ENCODE measurements around the gene DNHD1.

Gene DNHD1

DNA sequence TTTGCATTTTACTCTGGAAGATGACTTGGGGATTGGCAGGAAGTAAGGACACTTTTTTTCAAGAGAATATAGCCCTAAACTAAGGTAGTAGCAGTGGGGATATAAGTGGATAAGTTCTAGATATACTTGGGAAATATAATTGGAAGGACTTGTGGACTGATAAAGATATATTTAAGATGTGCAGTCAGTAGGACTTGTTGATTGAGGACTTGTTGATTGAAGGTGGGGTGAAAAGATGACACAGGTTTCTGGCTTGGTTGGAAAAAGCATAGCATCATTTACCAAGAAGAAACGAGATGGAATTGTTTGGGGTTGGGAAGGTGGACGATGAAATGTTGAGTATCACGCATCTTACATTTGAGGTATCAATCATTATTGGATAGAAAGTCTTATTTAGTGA is 116.4 kb downstream of the DNHD1 start:
- H3K4me3 ChIP-seq (ENCODE audit: extremely low read depth, insufficient read depth, low read length, poor library complexity, severe bottlenecking) = no peak overlapping the region
- peak overlapping the region; percentile 98 for H3K27ac ChIP-seq (ENCODE audit: low read depth, low read length, severe bottlenecking)
- 85 to 97% methylated on average over 3 of the region's 3 CpGs for WGBS, 2 experiments (ENCODE audit: insufficient coverage in 2 of 2)
- H3K4me1 ChIP-seq (ENCODE audit: control insufficient read depth, insufficient read depth, low read length, poor library complexity, severe bottlenecking) = peaks cover 42% of the 10 kb centered on the region
- no peaks in the 10 kb centered on the region for H3K9me3 ChIP-seq (ENCODE audit: control insufficient read depth, low read length)
- peaks cover 58% of the 10 kb centered on the region for H3K36me3 ChIP-seq (ENCODE audit: control insufficient read depth, insufficient read depth, low read length)

DNA sequence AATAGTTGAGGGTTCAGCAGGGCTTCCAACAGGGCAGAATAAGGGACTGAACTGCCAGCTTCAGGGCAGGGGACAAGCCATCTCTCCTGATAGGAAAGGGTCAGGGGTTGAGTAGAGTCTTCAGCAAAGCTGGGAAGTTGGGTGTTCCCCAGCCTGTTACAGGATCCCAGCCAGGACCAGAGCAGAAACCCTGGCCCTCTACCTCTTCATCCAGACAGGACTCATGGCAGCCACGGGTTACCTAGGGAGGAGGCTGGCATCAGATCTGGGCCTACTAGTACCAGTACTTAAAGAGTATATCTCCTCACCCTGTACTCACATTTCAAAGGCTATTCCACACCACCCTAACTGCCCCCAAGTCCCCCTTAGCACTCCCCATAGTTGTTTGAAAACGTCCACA is 117.4 kb downstream of the DNHD1 start:
- Histone ChIP-seq H3K27ac (ENCODE audit: low read depth, low read length, severe bottlenecking) (no peak overlapping the region), H3K36me3 (ENCODE audit: control insufficient read depth, insufficient read depth, low read length) (peaks cover 49% of the 10 kb centered on the region), H3K4me3 (ENCODE audit: extremely low read depth, insufficient read depth, low read length, poor library complexity, severe bottlenecking) (no peak overlapping the region), H3K4me1 (ENCODE audit: control insufficient read depth, insufficient read depth, low read length, poor library complexity, severe bottlenecking) (peaks cover 35% of the 10 kb centered on the region), H3K9me3 (ENCODE audit: control insufficient read depth, low read length) (no peaks in the 10 kb centered on the region)
- 95% methylated on average over 2 of the region's 2 CpGs; no CpG with 5 or more reads in 1 of the 2 experiments for WGBS, 2 experiments (ENCODE audit: insufficient coverage in 2 of 2)

DNA sequence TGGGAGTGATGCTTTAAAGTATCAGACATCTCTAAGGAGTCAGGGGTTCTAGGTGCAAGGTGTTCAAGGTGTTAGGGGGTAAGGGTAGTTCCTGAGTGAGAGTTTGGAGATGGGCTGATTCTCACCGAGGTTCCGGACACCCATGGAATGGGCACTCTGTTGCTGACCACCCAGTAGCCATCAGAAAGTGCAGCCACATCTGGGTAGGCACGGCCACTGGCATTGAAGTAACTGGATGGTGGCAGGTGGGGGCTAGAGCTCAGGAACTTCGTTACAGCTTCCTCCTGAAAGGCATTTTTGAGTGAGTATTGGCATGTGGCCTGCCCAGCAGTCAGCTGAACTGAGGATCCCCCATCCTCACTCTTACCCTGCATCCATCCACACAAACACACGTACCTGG is 118.0 kb downstream of the DNHD1 start:
- WGBS, 2 experiments (ENCODE audit: insufficient coverage in 2 of 2) = 100% methylated on average over 3 to 4 of the region's 5 CpGs

DNA sequence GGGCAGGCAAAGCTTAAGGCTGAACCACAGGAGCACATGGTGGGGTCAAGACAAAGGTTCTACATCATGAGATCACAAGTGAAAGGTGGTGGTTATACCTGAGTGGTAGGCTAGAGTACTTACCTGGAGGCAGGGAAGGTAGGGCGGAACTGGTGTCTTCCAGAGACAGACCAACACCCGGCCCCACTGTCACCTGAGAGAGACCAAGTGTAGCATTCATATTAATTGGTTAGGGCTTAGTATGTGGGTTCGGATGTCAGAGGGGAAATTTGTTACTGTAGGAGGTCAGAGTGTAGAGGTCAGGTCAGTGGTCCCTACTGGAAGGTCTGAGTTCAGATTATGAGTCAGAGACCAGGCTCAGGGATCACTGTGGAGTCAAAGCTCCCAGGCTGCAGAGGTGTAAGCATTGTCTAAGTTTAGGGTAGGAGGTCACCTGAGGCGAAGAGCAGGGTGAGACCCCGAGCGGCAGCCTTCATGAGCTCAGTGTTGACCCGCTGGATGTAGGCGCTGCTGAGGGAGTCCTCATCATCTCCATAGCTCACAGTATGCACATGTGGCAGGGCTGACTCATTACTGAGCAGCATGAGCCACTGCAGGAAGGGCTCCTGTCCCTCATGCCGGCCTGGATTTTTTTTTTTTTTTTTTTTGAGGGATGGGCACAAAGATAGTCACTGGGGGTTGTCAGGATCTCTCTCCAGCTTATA is 119.0 kb downstream of the DNHD1 start:
- no peak overlapping the region for H3K27ac ChIP-seq (ENCODE audit: low read depth, low read length, severe bottlenecking)
- H3K36me3 ChIP-seq (ENCODE audit: control insufficient read depth, insufficient read depth, low read length) = peaks cover 33% of the 10 kb centered on the region
- WGBS, 2 experiments (ENCODE audit: insufficient coverage in 2 of 2) = 86 to 91% methylated on average over 7 to 8 of the region's 9 CpGs
- no peak overlapping the region for H3K4me3 ChIP-seq (ENCODE audit: extremely low read depth, insufficient read depth, low read length, poor library complexity, severe bottlenecking)
- no peaks in the 10 kb centered on the region for H3K9me3 ChIP-seq (ENCODE audit: control insufficient read depth, low read length)
- peaks cover 27% of the 10 kb centered on the region for H3K4me1 ChIP-seq (ENCODE audit: control insufficient read depth, insufficient read depth, low read length, poor library complexity, severe bottlenecking)

More for the DNA sequence above, 118.0 kb downstream of the DNHD1 start:
- Histone ChIP-seq H3K27ac (ENCODE audit: low read depth, low read length, severe bottlenecking) (no peak overlapping the region), H3K4me1 (ENCODE audit: control insufficient read depth, insufficient read depth, low read length, poor library complexity, severe bottlenecking) (peaks cover 35% of the 10 kb centered on the region), H3K4me3 (ENCODE audit: extremely low read depth, insufficient read depth, low read length, poor library complexity, severe bottlenecking) (no peak overlapping the region), H3K9me3 (ENCODE audit: control insufficient read depth, low read length) (no peaks in the 10 kb centered on the region), H3K36me3 (ENCODE audit: control insufficient read depth, insufficient read depth, low read length) (peaks cover 43% of the 10 kb centered on the region)

DNA sequence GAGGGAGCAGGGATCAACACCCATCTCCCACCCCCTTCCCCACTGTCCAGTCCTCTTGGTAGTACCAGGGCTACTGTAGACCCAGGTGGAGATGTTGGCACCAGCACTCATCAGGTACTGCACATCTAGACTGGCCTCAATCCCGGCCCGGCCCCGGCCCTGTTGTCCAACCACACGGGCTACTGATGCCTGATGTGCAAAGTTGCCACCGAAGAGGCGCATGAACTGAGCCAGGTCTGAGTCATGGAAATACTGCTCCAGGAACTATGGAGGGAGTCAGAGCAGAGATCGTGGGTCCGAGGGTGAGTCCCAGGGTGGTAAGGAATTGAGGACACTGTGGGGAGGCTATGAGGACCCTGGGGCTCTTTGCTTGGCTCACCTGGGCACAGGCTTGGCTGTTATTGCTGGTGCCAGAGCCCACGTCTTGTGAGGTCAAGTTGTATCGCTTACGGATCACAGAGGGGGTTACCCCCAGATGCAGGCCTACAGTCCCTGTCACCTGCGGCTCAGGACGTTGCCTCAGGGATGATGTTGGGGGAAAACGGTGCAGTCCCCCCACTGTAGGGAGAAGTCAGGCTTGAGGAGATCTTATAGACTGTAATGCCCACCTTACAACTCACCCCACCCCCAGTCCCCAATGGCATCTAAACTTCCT is 119.6 kb downstream of the DNHD1 start:
- 93 to 94% methylated on average over 13 of the region's 14 CpGs for WGBS, 2 experiments (ENCODE audit: insufficient coverage in 2 of 2)
- H3K4me1 ChIP-seq (ENCODE audit: control insufficient read depth, insufficient read depth, low read length, poor library complexity, severe bottlenecking) = peaks cover 25% of the 10 kb centered on the region

DNA sequence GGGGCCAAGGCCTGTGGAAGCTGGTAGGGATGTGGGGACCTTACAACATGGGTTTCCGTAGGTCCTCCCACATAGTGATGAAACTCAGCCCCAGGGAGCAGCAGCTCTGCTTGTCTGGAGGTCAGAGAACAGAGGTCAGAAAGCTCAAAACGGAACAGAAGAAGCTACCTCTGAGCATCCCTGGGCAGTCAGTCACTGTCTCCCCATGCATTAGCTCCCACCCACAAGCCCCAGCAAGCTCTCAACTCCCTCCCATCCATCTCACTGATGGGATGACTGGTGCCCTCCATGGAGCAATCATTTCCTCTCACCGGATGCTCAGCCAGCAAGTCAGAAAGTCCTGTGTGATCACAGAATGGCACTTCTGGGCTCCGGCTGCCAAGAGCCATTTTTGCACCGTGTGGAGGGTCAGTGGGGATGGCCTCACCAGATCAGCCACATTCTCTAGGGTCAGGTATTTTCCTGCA is 120.3 kb downstream of the DNHD1 start:
- no peak overlapping the region for H3K4me3 ChIP-seq (ENCODE audit: extremely low read depth, insufficient read depth, low read length, poor library complexity, severe bottlenecking)
- 97 to 98% methylated on average over 5 of the region's 5 CpGs for WGBS, 2 experiments (ENCODE audit: insufficient coverage in 2 of 2)

More for the DNA sequence above, 119.6 kb downstream of the DNHD1 start:
- no peak overlapping the region for H3K27ac ChIP-seq (ENCODE audit: low read depth, low read length, severe bottlenecking)
- H3K4me3 ChIP-seq (ENCODE audit: extremely low read depth, insufficient read depth, low read length, poor library complexity, severe bottlenecking) = no peak overlapping the region
- no peaks in the 10 kb centered on the region for H3K9me3 ChIP-seq (ENCODE audit: control insufficient read depth, low read length)
- H3K36me3 ChIP-seq (ENCODE audit: control insufficient read depth, insufficient read depth, low read length) = peaks cover 27% of the 10 kb centered on the region

DNA sequence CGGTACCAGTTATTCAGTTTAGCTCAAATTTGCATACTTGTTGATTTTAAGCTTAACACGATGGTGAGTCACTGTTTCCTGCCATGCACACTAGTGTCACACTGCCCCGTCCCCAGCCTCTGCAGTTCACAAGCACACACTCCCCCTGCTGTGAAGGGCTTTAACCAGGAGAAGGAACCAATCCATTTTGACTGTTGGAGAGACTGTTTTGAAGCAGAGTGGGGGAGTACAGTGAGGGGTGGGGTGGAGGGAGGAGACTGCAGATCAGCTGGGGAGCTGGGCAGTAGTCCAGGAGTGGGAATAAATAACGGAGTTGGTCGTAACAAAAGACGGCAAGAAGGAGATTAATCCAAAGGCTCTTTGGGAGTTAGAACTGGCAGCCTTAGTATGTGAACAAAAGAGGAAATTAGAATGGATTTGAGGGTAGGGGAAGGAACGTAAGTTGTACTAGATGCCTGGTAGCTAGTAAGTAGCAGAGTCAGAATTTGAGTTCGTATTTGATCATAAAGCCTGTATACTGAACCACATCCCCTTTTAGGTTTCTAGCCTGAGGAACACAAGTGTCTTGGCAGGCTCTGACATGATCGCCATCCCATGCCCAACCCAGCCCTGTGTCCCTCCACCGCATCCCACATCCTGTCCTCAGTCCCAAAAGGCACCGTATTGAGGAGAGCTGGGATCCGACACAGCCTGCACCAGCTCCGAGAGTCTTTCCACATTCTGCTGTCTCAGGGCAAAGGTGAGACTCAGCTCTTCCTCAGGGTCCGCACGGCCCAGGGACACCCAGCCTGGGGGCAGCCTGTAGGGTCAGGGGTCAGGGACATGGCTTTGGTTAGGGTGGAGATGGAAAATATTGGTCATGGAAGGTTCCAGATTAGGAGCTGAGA is 121.3 kb downstream of the DNHD1 start:
- peak overlapping the region; percentile 71 for H3K4me3 ChIP-seq (ENCODE audit: extremely low read depth, insufficient read depth, low read length, poor library complexity, severe bottlenecking)
- peaks cover 17% of the 10 kb centered on the region for H3K4me1 ChIP-seq (ENCODE audit: control insufficient read depth, insufficient read depth, low read length, poor library complexity, severe bottlenecking)
- peaks cover 35% of the 10 kb centered on the region for H3K36me3 ChIP-seq (ENCODE audit: control insufficient read depth, insufficient read depth, low read length)
- H3K27ac ChIP-seq (ENCODE audit: low read depth, low read length, severe bottlenecking) = peak overlapping the region; percentile 81
- 61 to 66% methylated on average over 11 to 12 of the region's 15 CpGs for WGBS, 2 experiments (ENCODE audit: insufficient coverage in 2 of 2)
- no peaks in the 10 kb centered on the region for H3K9me3 ChIP-seq (ENCODE audit: control insufficient read depth, low read length)

More for the DNA sequence above, 120.3 kb downstream of the DNHD1 start:
- peak overlapping the region; percentile 81 for H3K27ac ChIP-seq (ENCODE audit: low read depth, low read length, severe bottlenecking)
- H3K4me1 ChIP-seq (ENCODE audit: control insufficient read depth, insufficient read depth, low read length, poor library complexity, severe bottlenecking) = peaks cover 25% of the 10 kb centered on the region
- peaks cover 27% of the 10 kb centered on the region for H3K36me3 ChIP-seq (ENCODE audit: control insufficient read depth, insufficient read depth, low read length)
- no peaks in the 10 kb centered on the region for H3K9me3 ChIP-seq (ENCODE audit: control insufficient read depth, low read length)

DNA sequence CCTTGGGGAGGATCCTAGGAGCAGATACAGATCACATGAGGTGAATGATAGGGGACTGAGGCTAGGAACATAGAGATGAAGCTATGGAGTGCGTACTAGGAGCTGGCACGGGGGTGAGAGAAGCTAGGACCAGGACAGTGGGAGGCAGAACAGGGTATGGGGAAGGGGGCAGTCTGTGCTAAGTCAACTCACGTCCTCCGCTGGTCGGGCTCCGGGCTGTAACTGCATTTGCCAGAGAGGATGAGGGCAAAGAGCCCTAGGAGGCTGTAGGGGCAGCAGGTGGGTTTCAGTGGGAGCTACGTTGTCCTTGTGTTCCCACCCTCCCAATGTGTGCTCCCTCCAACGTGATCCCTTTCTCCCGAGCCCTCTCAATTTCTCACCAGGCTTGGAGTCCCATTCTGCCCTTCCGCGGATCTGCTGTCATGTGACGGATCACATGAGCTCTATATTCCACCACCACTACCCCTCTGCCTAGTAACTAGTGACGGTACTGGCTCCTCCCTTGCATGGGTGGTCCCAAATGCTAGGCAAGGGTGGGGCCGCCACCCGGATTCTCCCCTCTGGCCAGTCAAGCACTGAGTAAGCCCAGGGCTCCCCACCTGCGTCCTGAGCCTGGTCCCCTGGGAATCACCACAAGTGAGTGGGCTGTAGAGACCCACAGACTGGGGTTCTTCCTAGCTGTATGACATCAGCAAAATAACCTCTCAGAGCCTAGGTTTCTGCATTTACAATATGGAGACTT is 122.1 kb downstream of the DNHD1 start, which contains the start of gene TPP1:
Gene TPP1 (minus strand): TSS at position 419 of the 742 bp plus-strand sequence. CDS start 22 bp downstream, at position 397.
- Histone ChIP-seq H3K4me3 (ENCODE audit: extremely low read depth, insufficient read depth, low read length, poor library complexity, severe bottlenecking) (peak within 1 kb of the TSS; percentile 71), H3K27ac (ENCODE audit: low read depth, low read length, severe bottlenecking) (peak within 1 kb of the TSS; percentile 81), H3K9me3 (ENCODE audit: control insufficient read depth, low read length) (no peaks in the 10 kb centered on the region), H3K4me1 (ENCODE audit: control insufficient read depth, insufficient read depth, low read length, poor library complexity, severe bottlenecking) (peaks cover 17% of the 10 kb centered on the region), H3K36me3 (ENCODE audit: control insufficient read depth, insufficient read depth, low read length) (peaks cover 41% of the 10 kb centered on the region)
- WGBS, 2 experiments (ENCODE audit: insufficient coverage in 2 of 2) = 0 to 1% methylated on average over 12 to 15 of the region's 16 CpGs

DNA sequence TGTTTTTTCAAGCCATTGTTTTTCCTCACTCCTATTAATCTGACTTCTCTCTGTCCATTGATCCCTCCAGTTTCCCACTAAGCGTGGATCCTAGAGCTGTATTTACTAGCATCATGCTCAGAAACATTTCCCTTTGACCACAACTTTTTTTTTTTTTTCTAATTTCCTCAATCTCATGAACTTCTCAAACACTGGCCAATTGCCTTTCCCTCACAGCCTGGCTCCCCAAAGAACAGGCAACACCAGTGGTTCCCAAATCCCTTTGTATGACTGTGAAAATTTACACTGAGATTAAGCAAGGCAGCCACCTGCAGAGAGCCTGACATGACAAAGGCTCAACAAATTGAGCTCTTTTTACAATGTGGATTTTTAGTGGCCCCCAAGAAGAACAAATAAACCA is 123.6 kb downstream of the DNHD1 start:
- Histone ChIP-seq H3K4me1 (ENCODE audit: control insufficient read depth, insufficient read depth, low read length, poor library complexity, severe bottlenecking) (peaks cover 17% of the 10 kb centered on the region), H3K27ac (ENCODE audit: low read depth, low read length, severe bottlenecking) (no peak overlapping the region), H3K36me3 (ENCODE audit: control insufficient read depth, insufficient read depth, low read length) (peaks cover 35% of the 10 kb centered on the region), H3K4me3 (ENCODE audit: extremely low read depth, insufficient read depth, low read length, poor library complexity, severe bottlenecking) (no peak overlapping the region), H3K9me3 (ENCODE audit: control insufficient read depth, low read length) (no peaks in the 10 kb centered on the region)
- WGBS, 2 experiments (ENCODE audit: insufficient coverage in 2 of 2) = 100% methylated on average over 1 of the region's 1 CpG
